ENCODE results near the gene DOCK3. TPM values are rescaled to one million over a fixed set of nuclear protein-coding genes. Genes with fewer than 3 reads are reported as not detected.

DOCK3 gene
- total and polyA plus RNA-seq, 10 of the 15 experiments (the other 5 are each of a cell fraction or from before 2014, with no cell fraction given) = 0.02 to 0.52 (median 0.04) TPM; not detected in 5

- CTCF ChIA-PET = interaction anchor here (0.6 to 5.3 kb wide), 3 partner anchors 14 to 759 kb away, joined by 3 to 44 read pairs (median 5); partner anchors contain the start of gene MAPKAPK3
- intact Hi-C loops (cut with micrococcal nuclease; ENCODE audit: unreplicated experiment) = loop anchor here (2.0 kb wide), 1 partner anchor 403 kb away; no protein-coding TSS in a partner anchor
Observed at GRCh38 chr3:51373658-51374421, 699.1 kb downstream of the DOCK3 start.

More at GRCh38 chr3:51373658-51374421, 699.1 kb downstream of the DOCK3 start:
- WGBS (ENCODE audit: insufficient coverage, insufficient replicate concordance, low lambda C conversion rate, missing lambda C conversion rate) = 35% methylated on average over 5 of the region's 5 CpGs
- Histone ChIP-seq H3K4me3 (no peak overlapping the region), H3K9ac (ENCODE audit: control insufficient read depth, insufficient read depth, low read length) (no peak overlapping the region), H3K4me1 (ENCODE audit: control insufficient read depth, insufficient read depth, low read length) (no peaks in the 10 kb centered on the region), H4K20me1 (ENCODE audit: control insufficient read depth, insufficient read depth) (no peaks in the 10 kb centered on the region), H3K27me3 (replicated peaks in 1 of 2; ENCODE audit: control insufficient read depth in 2 of 2, insufficient read depth in 2 of 2, low read length in 1 of 2) (no peaks in the 10 kb centered on the region; a peak in 1 of 4 replicates), H2AFZ (ENCODE audit: control insufficient read depth, low read depth, low read length) (no peak overlapping the region), H3K4me2 (ENCODE audit: control insufficient read depth, insufficient read depth) (no peak overlapping the region), H3K79me2 (ENCODE audit: control insufficient read depth, insufficient read depth, low read length) (no peaks in the 10 kb centered on the region), H3K27ac (ENCODE audit: control insufficient read depth, insufficient read depth) (no peak overlapping the region), H3K9me3 (replicated peaks; ENCODE audit: control insufficient read depth, insufficient read depth, low read length) (no peaks in the 10 kb centered on the region), H3K36me3 (ENCODE audit: control insufficient read depth in 2 of 2, insufficient read depth in 2 of 2, low read length in 1 of 2) (no peaks in the 10 kb centered on the region)
- in situ Hi-C loops (cut with MboI) = no loop called here
- ChIA-PET RAD21 (ENCODE audit: unreplicated experiment) (no interaction called here), POLR2A (no interaction called here), SMC1A (ENCODE audit: uncharacterized antibody, unreplicated experiment) (no interaction called here)
- TF ChIP-seq RELB (IDR thresholded peaks at IDR 0.05; ENCODE audit: low read depth) = no peak
- TF ChIP-seq RUNX3 (IDR thresholded peaks at IDR 0.05; ENCODE audit: low read length) = no peak
- TF ChIP-seq MTA3 (IDR thresholded peaks at IDR 0.05; ENCODE audit: borderline replicate concordance, low read length) = no peak
- TF ChIP-seq RFX5 (IDR thresholded peaks at IDR 0.05; ENCODE audit: low read depth, low read length) = no peak
- no peak for TF ChIP-seq ZNF687 (IDR thresholded peaks at IDR 0.05)
- no peak for TF ChIP-seq SMARCA5 (IDR thresholded peaks at IDR 0.05)
- TF ChIP-seq SMC3 (IDR thresholded peaks at IDR 0.05; ENCODE audit: borderline replicate concordance, low read length) = no peak
- no peak for ATAC-seq
- BruUV-seq (replicated peaks) = no TSS peak
- FAIRE-seq = no peak
- DNase-seq (ENCODE audit: low read depth, low spot score) = no peak
